Adrenal gland (tissue), 12 donors: Measurements from ENCODE around the gene VSTM2L. TPM values are rescaled to one million over a fixed set of nuclear protein-coding genes. Genes with fewer than 3 reads are reported as not detected.

ENCODE experiments used
- DNase-seq, 7 donors: peaks; one replicate each; pipeline ENCODE4 v3.0.0-alpha.2; 2019 to 2020
- H3K27ac ChIP-seq, 5 donors: fragments of 200-600 bp; sonication (generic) in 4 of 5; 1 replicate in 3 of 5; 2 replicates in 2 of 5; pipeline versions ENCODE4 v1.5.1 to v1.8.0; 2016 to 2020; ENCODE audit warnings: mild to moderate bottlenecking in 1 of 5
- H3K27me3 ChIP-seq: fragments of 200-600 bp; 2 replicates; pipeline ENCODE4 v1.8.0; 2021
- H3K36me3 ChIP-seq, 2 donors: fragments of 200-600 bp; replicated peaks in 1 of 2; 1 replicate in 1 of 2; 2 replicates in 1 of 2; pipeline versions ENCODE4 v1.5.1 to v1.8.0; 2018 to 2022
- H3K4me1 ChIP-seq, 2 donors: fragments of 200-600 bp; replicated peaks in 1 of 2; 1 replicate in 1 of 2; 2 replicates in 1 of 2; pipeline versions ENCODE4 v1.5.1 to v1.8.0; 2018 to 2021
- H3K4me3 ChIP-seq, 4 donors: fragments of 200-600 bp; sonication (generic) in 3 of 4; one replicate each; pipeline ENCODE4 v1.5.1; 2016 to 2018
- H3K9me3 ChIP-seq, 3 donors: fragments of 200-600 bp; sonication (generic) in 1 of 3; replicated peaks in 1 of 3; 1 replicate in 2 of 3; 2 replicates in 1 of 3; pipeline versions ENCODE4 v1.5.1 to v1.8.0; 2016 to 2021
- POLR2A ChIP-seq, 2 donors: fragments of 450-650 bp; IDR thresholded peaks; one replicate each; pipeline ENCODE4 v1.6.1; 2017; ENCODE audit warnings: antibody characterized with exemption in 2 of 2, mild to moderate bottlenecking in 2 of 2, moderate library complexity in 1 of 2
- WGBS, 4 donors: extraction: QIAGEN DNeasy Blood & Tissue Kit in 2 of 4; methylation state at CpG; one replicate each; pipeline versions ENCODE4 v1.1.5 to v1.1.7; 2013 to 2017; 5-methylcytosine and 5-hydroxymethylcytosine counted together
- intact Hi-C, 2 donors: fragments of 100-400 bp; cut with DNase I; formaldehyde crosslinking; loops; one replicate each; pipeline versions ENCODE4 v1.14.1 to v1.15.0; 2022 to 2023
- polyA plus RNA-seq, 3 donors: library from polyadenylated mRNA; stranded (reverse); fragments of 200-250 nt in 2 of 3; fragments of 350-450 nt in 1 of 3; fragmentation: Illumina TruSeq in 1 of 3; extraction: RNeasy Lipid Tissue Mini Kit (QIAGEN cat#74804) in 1 of 3; gene quantifications; one replicate each; pipeline ENCODE4 v1.2.3, GENCODE V29; 2013 to 2014
- total RNA-seq, 9 donors: library from RNA; depleted of rRNA in 4 of 9; stranded (reverse); fragments of >200 nt in 4 of 9; fragments of 120-200 nt in 1 of 9; fragmentation: NEBNext Ultra II Directional in 1 of 9; extraction: Animal tissue kit (Norgen Biotek cat#: 25700) in 1 of 9; gene quantifications; one replicate each; pipeline versions ENCODE4 v1.1.0 to v1.2.4, GENCODE V29; 2013 to 2023
- TF ChIP-seq, protein P1 (sequence below), 6 experiments: fragments of 450-650 bp in 4 of 6; fragments of 200-600 bp in 2 of 6; sonication (generic) in 1 of 6; IDR thresholded peaks; 1 replicate in 5 of 6; 2 replicates in 1 of 6; pipeline versions ENCODE4 v1.5.1 to v1.8.0; 2016 to 2021; ENCODE audit warnings: antibody characterized with exemption in 6 of 6, mild to moderate bottlenecking in 2 of 6, moderate library complexity in 1 of 6
- donor health status: healthy with polysubstance abuse.
- donor health status: Bipolar disorder and iron deficiency.
- donor health status: DM: yes; HTN: yes; CAD: no.
- donor health status: DM: no; HTN: no; CAD: no.
- donor health status: DM: no; HTN: no; CAD: no.
- donor health status: DM: yes; HTN: yes; CAD: no.

VSTM2L gene
- total and polyA plus RNA-seq, 12 donors = 0.36 to 21.8 (median 7.4) TPM

DNA sequence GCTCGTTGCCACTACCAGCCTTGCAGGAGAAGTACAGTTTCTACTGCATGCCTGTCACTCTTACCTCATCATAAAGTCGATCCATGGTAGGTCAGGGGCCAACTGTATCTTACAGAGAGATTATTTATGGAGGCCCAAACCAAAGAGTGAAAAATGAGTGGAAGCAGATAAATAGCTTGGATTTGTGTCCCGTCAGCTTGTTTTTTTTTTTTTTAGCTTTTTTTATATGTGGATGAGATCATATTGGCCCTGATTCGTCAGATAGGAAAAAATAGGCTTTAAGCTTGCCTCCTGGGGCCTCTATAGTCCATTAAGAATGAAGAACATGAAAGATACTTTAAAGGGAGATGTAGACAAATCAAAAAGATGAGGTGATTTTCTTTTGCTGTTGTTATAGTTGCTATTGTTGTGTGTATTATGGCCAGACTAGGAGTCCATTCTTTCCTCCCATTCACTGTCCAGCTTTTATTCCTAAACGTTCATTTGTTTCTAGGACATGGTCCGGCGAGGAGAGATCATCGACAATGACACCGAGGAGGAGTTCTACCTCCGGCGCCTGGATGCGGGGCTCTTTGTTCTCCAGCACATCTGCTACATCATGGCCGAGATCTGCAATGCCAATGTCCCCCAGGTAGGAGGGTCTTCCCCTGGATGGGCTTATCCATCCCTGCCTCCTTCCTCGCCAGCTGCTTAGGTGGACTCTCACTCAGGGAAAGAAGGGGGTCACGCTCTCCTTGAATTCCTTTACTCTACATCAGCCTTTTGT lies 43.3 kb upstream of the VSTM2L start:
- H3K36me3 ChIP-seq = no peaks in the 10 kb centered on the region
- no peaks in the 10 kb centered on the region for H3K9me3 ChIP-seq
- 93 to 97% (median 95%) methylated on average over 15 of the region's 15 CpGs for WGBS, 4 donors
- TF ChIP-seq, protein P1, sequence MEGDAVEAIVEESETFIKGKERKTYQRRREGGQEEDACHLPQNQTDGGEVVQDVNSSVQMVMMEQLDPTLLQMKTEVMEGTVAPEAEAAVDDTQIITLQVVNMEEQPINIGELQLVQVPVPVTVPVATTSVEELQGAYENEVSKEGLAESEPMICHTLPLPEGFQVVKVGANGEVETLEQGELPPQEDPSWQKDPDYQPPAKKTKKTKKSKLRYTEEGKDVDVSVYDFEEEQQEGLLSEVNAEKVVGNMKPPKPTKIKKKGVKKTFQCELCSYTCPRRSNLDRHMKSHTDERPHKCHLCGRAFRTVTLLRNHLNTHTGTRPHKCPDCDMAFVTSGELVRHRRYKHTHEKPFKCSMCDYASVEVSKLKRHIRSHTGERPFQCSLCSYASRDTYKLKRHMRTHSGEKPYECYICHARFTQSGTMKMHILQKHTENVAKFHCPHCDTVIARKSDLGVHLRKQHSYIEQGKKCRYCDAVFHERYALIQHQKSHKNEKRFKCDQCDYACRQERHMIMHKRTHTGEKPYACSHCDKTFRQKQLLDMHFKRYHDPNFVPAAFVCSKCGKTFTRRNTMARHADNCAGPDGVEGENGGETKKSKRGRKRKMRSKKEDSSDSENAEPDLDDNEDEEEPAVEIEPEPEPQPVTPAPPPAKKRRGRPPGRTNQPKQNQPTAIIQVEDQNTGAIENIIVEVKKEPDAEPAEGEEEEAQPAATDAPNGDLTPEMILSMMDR (IDR thresholded peaks at IDR 0.05) = no peak
- no peak for TF ChIP-seq POLR2A (IDR thresholded peaks at IDR 0.05)
- no peaks in the 10 kb centered on the region for H3K4me1 ChIP-seq
- no peak overlapping the region for H3K4me3 ChIP-seq
- intact Hi-C loops = no loop called here
- no peak overlapping the region for H3K27ac ChIP-seq
- no peak for DNase-seq
- H3K27me3 ChIP-seq = no peaks in the 10 kb centered on the region

DNA sequence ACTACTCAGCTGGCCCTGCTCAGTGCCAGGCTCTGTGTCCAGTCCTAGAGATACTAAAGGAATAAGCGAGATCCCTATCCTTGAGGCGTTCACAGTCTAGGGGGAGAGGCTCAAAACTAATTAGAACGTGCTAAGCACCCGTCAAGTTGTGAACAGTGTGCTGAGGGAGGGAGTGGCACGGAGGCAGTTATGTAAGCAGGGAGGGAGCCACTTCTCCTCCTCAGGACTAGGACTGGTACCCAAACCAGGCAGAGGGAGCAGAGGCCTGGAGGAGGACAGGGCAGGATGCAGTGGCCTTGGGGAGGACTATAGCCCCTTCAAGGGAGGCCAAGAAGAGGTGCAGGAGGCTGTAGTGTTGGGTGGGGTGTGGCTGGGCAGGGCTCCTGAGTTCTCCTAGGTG lies 39.6 kb upstream of the VSTM2L start:
- no peak for DNase-seq
- Histone ChIP-seq H3K4me3 (no peak overlapping the region), H3K9me3 (no peaks in the 10 kb centered on the region), H3K27ac (no peak overlapping the region), H3K4me1 (no peaks in the 10 kb centered on the region), H3K36me3 (peaks cover 0 to 7% of the 10 kb centered on the region in 2 donors), H3K27me3 (no peaks in the 10 kb centered on the region)
- 94 to 98% (median 95%) methylated on average over 5 of the region's 5 CpGs for WGBS, 4 donors
- TF ChIP-seq, protein P1 (IDR thresholded peaks at IDR 0.05) = no peak
- no peak for TF ChIP-seq POLR2A (IDR thresholded peaks at IDR 0.05)
- intact Hi-C loops = no loop called here

DNA sequence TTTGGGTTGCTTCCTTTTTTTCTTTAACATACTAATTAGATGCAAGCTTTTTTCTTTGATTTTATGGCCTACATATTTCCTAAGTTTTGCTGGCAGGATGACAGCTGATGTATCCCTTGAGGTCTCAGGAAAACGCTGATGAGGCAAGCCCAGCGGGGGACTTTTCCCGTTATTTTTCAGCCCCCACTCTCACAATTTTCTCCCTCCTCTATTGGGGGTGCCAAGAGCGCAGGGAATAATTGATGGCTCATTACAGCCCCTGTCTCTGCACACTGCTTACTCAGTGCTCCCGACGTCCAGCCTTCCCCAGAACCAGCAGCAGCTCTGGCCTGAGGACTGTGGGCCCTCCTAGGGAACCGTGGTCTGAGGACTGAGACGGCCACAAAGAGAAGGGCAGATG lies 38.6 kb upstream of the VSTM2L start:
- no peaks in the 10 kb centered on the region for H3K27me3 ChIP-seq
- TF ChIP-seq, protein P1 (IDR thresholded peaks at IDR 0.05) = no peak
- no peak for TF ChIP-seq POLR2A (IDR thresholded peaks at IDR 0.05)
- intact Hi-C loops = no loop called here
- WGBS, 4 donors = 67 to 80% (median 73%) methylated on average over 8 of the region's 8 CpGs
- H3K9me3 ChIP-seq = no peaks in the 10 kb centered on the region
- no peak overlapping the region for H3K27ac ChIP-seq
- H3K4me3 ChIP-seq = no peak overlapping the region
- H3K4me1 ChIP-seq = no peaks in the 10 kb centered on the region
- DNase-seq = no peak
- H3K36me3 ChIP-seq = peaks cover 0 to 7% of the 10 kb centered on the region in 2 donors

DNA sequence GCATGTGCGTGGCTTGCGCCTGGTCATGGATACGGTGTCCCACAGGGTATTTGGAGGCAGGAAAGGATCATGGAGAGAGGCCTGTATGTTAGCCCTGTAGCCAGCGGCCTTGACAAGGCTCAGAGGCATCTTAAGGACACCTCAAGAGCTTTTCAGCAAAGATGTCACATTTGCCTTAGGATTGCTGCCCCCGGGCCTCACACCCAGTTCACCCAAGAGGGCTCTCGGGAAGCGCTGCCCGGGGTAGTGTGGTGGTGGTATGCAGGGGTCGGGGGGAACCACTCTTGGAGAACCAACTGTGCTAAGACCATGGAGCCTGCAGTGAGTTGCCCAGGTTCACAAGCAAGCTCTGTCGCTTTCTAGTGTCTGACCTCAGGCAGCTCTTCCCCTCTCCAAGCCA lies 36.9 kb upstream of the VSTM2L start:
- peaks cover 0 to 7% of the 10 kb centered on the region in 2 donors for H3K36me3 ChIP-seq
- H3K4me1 ChIP-seq = no peaks in the 10 kb centered on the region
- H3K9me3 ChIP-seq = no peaks in the 10 kb centered on the region
- intact Hi-C loops = no loop called here
- WGBS, 4 donors = 97 to 99% (median 97%) methylated on average over 7 to 10 of the region's 10 CpGs
- no peak for TF ChIP-seq POLR2A (IDR thresholded peaks at IDR 0.05)
- TF ChIP-seq, protein P1 (IDR thresholded peaks at IDR 0.05) = no peak
- H3K4me3 ChIP-seq = no peak overlapping the region
- H3K27ac ChIP-seq = no peak overlapping the region
- no peak for DNase-seq
- H3K27me3 ChIP-seq = no peaks in the 10 kb centered on the region
